ENCODE results near the gene ALDH1L1.

DNA sequence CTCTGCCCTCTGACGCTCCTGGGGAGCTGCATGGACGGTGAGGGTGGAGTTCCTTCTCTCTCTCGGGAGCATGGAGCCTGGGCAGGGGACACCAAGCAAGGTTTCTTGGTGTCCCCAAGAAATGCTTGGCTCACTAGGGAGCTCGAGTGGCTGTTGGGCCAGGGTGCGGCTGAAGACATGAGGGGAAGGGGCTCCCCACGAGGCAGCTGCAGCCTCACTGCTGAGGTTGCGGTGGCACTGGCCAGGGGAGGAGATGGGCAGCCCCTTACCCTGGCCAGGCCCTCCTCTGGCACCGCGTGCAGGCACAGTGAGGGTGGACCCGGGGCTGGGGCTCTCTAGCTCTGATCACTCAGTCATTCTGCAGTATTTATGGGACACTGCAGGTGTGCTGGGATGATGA is 52.9 kb downstream of the ALDH1L1 start:
- no peak for TF ChIP-seq CTCF (conservative IDR thresholded peaks at IDR 0.05 in 1 of 2, IDR thresholded peaks at IDR 0.05 in 1 of 2; ENCODE audit: extremely low read depth in 1 of 2, insufficient read depth in 1 of 2, low read depth in 1 of 2, low read length in 2 of 2)
- TF ChIP-seq EZH2 (IDR thresholded peaks at IDR 0.05; ENCODE audit: borderline replicate concordance, low read length) = no peak
